SH-SY5Y (cell line): Measurements from ENCODE around the gene IL18R1.

Experiments
- GATA2 ChIP-seq: IDR thresholded peaks from 2 replicates; pipeline ENCODE4 v1.6.1; 2011; ENCODE audit warnings: mild to moderate bottlenecking, low read depth, low read length
- GATA3 ChIP-seq: IDR thresholded peaks from 2 replicates; pipeline ENCODE4 v1.6.1; 2011; ENCODE audit warnings: low read depth, mild to moderate bottlenecking, low read length, moderate library complexity

IL18R1 gene, protein sequence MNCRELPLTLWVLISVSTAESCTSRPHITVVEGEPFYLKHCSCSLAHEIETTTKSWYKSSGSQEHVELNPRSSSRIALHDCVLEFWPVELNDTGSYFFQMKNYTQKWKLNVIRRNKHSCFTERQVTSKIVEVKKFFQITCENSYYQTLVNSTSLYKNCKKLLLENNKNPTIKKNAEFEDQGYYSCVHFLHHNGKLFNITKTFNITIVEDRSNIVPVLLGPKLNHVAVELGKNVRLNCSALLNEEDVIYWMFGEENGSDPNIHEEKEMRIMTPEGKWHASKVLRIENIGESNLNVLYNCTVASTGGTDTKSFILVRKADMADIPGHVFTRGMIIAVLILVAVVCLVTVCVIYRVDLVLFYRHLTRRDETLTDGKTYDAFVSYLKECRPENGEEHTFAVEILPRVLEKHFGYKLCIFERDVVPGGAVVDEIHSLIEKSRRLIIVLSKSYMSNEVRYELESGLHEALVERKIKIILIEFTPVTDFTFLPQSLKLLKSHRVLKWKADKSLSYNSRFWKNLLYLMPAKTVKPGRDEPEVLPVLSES

DNA sequence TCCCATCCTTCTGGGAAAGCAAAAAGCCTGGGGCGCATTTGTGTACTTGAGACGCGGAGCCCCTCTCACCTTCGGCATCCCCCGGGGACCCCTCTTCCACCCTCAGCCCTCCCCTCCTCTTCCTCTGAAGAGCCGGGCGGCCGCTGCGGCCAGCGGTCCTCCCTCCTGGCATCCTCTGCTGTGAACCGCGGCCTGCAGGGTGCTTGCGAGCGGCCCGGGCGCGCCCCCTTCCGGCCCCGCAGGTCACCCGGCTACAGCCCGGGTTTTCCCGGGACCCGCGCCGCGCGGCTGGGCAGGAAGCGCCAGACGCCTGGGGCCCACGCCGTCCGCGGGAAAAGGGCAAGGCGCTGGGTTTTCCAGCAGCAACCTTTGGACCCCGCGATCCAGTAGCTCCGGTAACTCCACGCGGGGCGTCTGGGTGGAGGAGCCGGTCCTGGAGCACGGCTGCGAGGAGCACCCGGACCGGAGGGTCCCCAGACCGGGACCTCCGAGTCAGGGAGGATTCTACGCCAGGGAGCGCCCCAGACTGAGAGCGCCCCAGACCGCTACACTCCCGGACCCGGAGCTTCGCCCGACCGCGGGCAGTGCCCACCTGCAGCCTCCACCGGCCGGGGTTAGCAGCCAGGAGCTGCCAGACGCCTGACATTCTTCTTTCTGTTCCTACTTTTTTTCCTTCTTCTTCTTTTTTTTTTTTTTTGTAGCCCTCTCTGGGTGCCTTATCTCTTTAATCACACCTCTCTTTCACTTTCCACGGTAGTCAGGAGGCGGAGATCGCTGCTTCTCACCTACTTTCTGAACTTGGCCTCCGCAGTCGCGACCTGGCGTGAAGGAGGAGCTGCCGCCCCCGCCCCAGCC is at the start of gene IL18R1:
TSS of gene IL18R1 (plus strand) at position 271 of the 855 bp plus-strand sequence. CDS start 6,865 bp downstream, outside the sequence.
- TF ChIP-seq GATA2 = no peak
- no peak for TF ChIP-seq GATA3

DNA sequence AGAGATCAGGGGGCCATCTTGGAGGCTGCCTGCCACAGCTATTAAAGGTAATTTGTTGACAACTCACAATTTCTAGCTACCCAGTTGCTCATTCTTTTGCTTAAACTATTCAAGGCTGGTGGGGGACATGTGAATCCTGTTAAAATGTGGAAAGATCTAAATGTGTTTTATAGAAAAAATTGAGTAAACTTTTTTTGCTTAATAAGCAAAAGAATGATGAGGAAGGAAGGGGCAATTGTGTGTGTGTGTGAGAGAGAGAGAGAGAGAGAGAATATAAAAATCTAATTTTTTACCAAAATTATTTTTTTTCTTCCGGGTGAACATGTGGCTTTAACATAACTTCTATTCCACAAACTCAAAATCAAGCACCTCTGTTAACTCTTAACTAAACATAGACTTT is 49.5 kb upstream of the IL18R1 start:
- no peak for TF ChIP-seq GATA2
- no peak for TF ChIP-seq GATA3

DNA sequence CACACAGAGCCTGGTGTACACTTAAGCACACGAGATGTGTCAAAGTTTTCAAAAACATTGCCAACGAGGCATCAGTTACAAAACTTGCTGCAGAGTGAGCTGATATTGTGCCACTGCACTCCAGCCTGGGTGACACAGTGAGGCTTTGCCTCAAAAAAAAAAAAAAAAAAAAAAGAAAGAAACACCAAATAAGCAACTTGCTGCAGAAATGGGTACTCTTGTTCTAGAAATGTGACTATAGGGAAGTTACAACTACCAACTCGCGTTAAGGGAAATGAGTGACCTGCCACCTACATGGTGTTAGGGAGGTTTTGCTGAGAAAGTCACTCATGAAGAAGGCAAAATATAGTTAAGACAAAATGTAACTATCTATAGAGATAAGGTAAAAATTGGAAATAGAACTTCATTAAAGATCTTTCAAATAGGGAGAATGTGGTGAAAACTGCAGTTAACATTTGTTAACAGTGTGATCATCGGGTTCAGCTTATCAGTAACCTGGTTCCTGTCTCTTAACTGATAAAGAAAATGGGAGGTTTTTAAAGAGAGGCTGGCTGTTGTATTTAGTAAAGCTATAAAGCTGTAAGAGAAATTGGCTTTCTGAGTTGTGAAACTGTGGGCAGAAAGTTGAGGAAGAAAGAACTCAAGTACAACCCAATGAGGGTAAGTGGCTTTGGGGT is 44.5 kb upstream of the IL18R1 start, which contains the start of gene IL1RL1:
TSS of gene IL1RL1 (plus strand) at position 600 of the 677 bp plus-strand sequence. CDS start 26,702 bp downstream, outside the sequence.
- TF ChIP-seq GATA3 = no peak
- TF ChIP-seq GATA2 = no peak

DNA sequence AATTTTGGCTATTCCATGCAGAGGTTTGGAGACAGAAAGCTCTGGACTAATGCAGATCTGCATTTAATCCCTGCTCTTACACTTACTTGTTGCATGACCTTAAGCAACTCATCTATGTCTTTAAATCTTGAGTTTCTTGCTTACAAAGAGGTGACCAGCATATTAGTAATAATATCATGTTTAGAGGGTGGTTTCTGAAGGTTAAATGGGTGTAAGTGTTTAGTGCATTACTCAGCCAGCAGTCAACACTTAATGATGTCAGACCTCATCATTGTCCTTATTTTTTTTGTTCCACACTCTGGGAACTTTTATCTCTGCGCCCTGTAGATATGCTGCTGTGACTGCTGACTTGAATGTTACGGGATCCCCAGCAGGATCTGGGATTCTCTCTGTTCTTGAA is 42.6 kb upstream of the IL18R1 start:
- TF ChIP-seq GATA2 = no peak
- no peak for TF ChIP-seq GATA3

DNA sequence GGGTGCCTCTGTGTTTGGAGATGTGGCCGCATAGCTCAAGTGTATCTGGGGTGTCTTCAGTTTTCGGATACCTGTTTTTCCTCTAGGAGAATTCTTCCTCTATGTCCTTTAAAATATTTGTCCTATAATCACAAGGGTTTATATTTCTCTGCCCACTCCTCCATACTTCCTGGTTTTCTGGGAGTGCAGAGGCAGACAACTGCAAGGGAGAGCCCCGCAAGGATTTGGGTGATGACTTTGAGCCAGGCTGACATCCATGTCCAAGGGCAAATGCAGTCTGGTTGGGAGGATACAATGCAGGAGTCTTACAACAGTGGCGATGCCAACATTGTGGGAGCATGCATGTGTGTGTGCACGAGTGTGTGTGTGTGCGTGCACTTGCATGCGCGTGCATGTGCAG is 42.1 kb upstream of the IL18R1 start:
- TF ChIP-seq GATA3 (no peak), GATA2 (no peak)

DNA sequence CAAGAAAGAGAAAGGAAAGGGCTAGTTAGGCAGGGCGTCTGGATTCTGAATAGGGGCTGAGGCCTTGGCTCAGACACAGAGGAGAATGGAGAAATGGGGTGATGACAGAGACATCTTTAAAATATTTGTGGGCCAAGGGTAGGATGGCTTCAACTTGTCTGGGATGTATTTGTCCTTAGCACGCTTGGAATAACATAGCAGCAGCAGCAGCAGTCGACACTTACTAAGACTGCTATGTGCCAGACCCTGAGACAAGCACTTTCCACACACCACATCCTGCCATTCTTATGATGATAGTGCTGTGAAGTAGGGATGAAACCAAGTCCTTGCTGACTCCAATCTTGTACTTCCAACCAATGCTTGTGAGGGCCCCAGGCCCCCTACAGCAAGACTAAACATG is 41.6 kb upstream of the IL18R1 start:
- no peak for TF ChIP-seq GATA3
- TF ChIP-seq GATA2 = no peak

DNA sequence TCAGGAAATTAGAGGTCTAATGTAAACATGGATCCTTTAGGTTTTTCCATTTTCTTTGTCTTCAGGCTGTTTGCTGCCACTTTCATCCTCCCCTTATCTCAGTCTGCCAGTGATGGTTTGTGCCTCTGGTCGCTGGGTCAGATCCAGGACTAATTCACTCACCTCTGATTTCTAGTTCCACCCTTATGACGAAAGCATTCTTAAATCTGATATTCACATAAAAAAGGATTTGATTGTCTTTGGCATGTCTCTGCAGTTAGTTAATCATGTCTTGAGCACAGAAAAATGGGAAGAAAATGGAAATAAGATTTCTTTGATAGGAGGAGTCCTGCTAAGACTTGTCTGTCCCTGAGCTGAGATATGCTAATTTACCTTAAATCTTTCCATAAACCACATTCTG is 39.7 kb upstream of the IL18R1 start:
- TF ChIP-seq GATA3 (no peak), GATA2 (no peak)

DNA sequence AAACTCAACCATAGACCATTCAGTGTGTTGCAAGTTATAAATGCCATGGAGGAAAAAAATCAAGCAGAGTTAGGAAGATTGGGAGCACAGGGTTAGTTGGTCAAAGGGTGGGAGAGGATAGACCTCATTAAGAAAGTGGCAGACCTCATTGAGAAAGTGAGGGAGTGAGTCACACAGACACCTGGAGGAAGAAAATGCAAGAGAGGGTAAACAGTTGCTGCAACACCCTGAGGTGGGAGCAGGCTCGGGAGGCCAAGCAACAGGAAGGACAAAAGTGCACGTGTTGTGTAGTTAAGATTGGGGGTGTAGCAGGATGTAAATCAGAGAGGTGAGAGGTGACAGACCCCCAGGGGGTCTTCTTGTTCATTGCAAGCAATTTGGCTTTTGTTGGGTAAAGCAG is 37.9 kb upstream of the IL18R1 start:
- no peak for TF ChIP-seq GATA3
- no peak for TF ChIP-seq GATA2

DNA sequence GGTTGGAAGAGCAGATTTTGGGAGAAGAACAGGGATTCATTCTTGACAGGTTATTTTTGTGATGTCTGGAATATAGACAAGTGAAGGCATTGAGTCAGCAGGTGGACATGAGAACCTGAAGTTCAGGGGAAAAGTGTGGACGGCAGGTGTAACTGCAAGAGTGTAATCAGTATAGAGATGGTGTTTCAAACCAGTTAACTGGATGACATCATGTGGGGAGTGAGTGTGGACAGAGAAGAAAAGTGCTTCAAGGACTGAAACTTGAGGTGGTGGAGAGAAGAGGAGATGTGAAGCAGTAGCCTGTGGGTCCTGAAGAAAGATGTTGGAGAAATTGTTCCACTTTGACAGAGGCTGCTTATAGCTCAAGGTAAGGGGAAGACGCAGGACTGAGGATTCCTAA is 37.2 kb upstream of the IL18R1 start:
- TF ChIP-seq GATA2 (no peak), GATA3 (no peak)

DNA sequence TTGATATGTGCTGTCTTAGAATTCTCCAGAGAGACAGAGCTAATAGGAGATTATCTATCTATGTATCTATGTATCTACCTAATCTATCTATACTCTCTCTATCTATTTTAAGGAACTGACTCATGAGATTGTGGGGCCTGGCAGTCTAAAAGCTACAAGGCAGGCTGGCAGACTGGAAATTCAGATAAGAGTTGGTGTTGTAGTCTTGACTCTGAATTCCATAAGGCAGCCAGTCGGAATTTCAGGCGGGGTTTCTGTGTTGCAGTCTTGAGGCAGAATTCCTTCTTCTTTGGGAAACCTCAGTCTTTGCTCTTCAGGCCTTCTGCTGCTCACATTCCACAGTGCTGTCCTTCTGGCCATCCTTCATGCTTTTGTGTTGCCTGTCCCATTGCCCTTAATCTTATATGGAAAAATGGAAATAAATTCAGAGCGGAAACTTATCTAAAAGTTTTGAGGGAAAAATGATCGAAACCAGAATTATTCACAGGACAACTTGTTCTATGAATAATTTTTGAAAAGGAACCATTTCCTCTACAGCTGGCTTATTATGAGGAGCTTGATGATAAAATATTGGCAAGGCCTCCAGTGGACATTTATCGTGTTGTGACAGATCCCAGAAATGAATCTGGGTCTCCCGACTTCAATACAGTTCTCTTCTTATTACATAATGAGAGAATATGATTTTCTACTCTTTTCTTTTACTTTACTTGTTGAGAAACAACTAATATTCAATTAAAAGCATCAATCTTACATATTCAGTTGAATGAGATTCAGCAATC is 33.5 kb upstream of the IL18R1 start:
- no peak for TF ChIP-seq GATA3
- no peak for TF ChIP-seq GATA2

DNA sequence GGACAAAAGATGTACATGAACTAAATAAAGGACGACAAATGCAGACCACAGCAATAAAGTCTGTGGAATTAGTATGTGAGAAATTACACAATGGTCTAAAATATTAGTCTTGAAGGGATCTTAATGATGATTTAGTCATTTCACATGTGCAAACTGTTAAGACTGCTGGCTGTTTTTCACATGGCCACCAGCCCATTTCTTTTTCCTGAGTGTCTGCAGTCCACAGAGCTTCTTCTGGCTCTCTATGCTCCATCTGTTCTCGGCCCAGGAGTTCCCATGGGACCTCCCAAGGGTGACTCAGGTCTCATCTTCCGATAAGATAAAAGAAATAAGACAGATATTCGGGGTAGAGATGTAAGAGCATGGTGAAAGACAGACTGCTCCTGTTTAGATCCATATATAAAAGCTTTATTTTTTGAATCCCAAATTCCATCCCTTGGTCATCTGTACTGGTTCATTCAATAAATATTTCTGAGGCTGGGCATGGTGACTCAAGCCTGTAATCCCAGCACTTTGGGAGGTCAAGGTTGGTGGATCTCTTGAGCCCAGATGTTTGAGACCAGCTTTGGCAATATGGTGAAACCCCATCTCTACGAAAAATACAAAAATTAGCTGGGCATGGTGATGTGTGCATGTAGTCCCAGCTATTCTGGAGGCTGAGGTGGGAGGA is 24.1 kb upstream of the IL18R1 start:
- TF ChIP-seq GATA2 (no peak), GATA3 (no peak)

DNA sequence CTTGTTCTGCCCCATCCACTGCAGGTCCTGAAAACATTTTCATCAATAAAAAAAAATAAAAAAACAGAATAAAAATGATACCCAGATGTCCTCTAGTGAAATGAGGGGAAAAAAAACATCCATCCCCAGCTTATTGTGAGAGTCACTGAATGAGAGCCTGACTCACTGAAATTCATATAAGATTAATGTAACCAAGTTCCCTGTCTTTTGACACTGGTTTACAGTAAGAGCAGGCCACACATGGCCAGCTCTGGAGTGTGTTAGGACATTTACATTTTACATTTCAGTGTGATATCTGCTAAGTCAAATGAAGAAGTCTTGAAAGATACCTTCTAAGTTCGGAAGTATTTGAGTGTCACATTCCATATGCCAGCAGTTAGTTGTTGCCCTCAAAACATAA is 21.1 kb upstream of the IL18R1 start:
- TF ChIP-seq GATA2 (no peak), GATA3 (no peak)

DNA sequence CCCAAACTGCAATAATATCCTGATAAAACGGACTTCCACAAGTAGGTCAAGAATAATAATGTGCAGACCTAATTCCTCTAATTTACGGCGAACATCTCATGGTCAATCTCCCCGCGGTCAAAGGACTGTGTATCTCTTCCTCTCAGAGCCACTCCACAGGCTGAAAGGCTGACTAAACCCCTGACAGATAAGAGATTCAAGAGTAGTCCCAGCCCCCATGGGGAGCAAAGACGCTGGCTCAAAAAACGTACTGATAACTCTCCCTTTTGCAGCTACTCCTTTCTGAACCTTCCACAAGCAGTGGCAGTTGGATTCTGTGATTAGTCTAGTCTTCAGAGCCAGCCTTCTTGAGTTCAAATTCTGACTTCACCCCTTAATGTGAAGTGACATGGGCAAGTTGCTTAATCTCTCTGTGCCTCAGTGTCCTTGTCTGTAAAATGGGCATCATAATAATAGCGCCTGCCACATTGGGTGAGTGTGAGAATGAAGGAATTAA is 19.7 kb upstream of the IL18R1 start:
- no peak for TF ChIP-seq GATA3
